Measurements from ENCODE around the gene TLCD3A.
"Not testable (repeated sequence)": the region's sequence is repeated elsewhere in the genome, so short reads cannot be mapped to it uniquely, and the experiment has no call there.

The TLCD3A gene

GRCh38 chr17:781805-782731 lies 49.7 kb downstream of the TLCD3A start, which contains the start of the genes GLOD4 and MRM3:
TSS of gene GLOD4 (minus strand) at chr17:782280. CDS start at chr17:782255, 25 bp downstream.
TSS of gene MRM3 (plus strand) at chr17:782353. CDS start at chr17:782379, 26 bp downstream.
- Histone ChIP-seq H4K20me1 (ENCODE audit: control insufficient read depth, insufficient read depth, low read depth, low read length) (0 out of 2 replicates have a peak, but pooled peaks cover 4% of the 10 kb centered on the region), H3K27me3 (ENCODE audit: control insufficient read depth, low read length) (no peaks in the 10 kb centered on the region), H3K4me2 (ENCODE audit: low read length) (peak within 1 kb of the TSS; percentile 92), H3K4me1 (ENCODE audit: control insufficient read depth, low read length) (peaks cover 27% of the 10 kb centered on the region), H3F3A (ENCODE audit: control insufficient read depth, insufficient read depth) (no peaks in the 10 kb centered on the region; the same call in 1 of the 2 replicates), H3K79me2 (ENCODE audit: control insufficient read depth, low read length) (peaks cover 88% of the 10 kb centered on the region), H3K27ac (ENCODE audit: low read depth, low read length) (peak within 1 kb of the TSS; percentile 53), H3K36me3 (ENCODE audit: control insufficient read depth, low read length) (peaks cover 48% of the 10 kb centered on the region), H3K4me3 (ENCODE audit: low read length) (peak within 1 kb of the TSS; percentile 94), H3K9me2 (replicated peaks; ENCODE audit: control insufficient read depth, low read length) (no peaks in the 10 kb centered on the region), H3K9me3 (ENCODE audit: control insufficient read depth, insufficient read depth, low read length) (no peaks in the 10 kb centered on the region)
- TF ChIP-seq CTCF (IDR thresholded peaks at IDR 0.05; ENCODE audit: low read depth, low read length, poor library complexity, severe bottlenecking), result no peak
- TF ChIP-seq EZH2phosphoT487 (IDR thresholded peaks at IDR 0.05; ENCODE audit: borderline replicate concordance, low read length), result no peak

- no peak overlapping the region for H3K27ac ChIP-seq (ENCODE audit: low read depth, low read length)
- no peaks in the 10 kb centered on the region for H3K9me3 ChIP-seq (ENCODE audit: control insufficient read depth, insufficient read depth, low read length)
- H3K36me3 ChIP-seq (ENCODE audit: control insufficient read depth, low read length), result peaks cover 47% of the 10 kb centered on the region
- H3K4me3 ChIP-seq (ENCODE audit: low read length), result peak overlapping the region; percentile 94
- no peaks in the 10 kb centered on the region for H3K9me2 ChIP-seq (replicated peaks; ENCODE audit: control insufficient read depth, low read length)
- no peaks in the 10 kb centered on the region for H3K27me3 ChIP-seq (ENCODE audit: control insufficient read depth, low read length)
- 0 out of 2 replicates have a peak, but pooled peaks cover 4% of the 10 kb centered on the region for H4K20me1 ChIP-seq (ENCODE audit: control insufficient read depth, insufficient read depth, low read depth, low read length)
- TF ChIP-seq EZH2phosphoT487 (IDR thresholded peaks at IDR 0.05; ENCODE audit: borderline replicate concordance, low read length) (no peak), CTCF (IDR thresholded peaks at IDR 0.05; ENCODE audit: low read depth, low read length, poor library complexity, severe bottlenecking) (no peak)
- peak overlapping the region; percentile 92 for H3K4me2 ChIP-seq (ENCODE audit: low read length)
- peaks cover 85% of the 10 kb centered on the region for H3K79me2 ChIP-seq (ENCODE audit: control insufficient read depth, low read length)
- H3K4me1 ChIP-seq (ENCODE audit: control insufficient read depth, low read length), result peaks cover 27% of the 10 kb centered on the region
- H3F3A ChIP-seq (ENCODE audit: control insufficient read depth, insufficient read depth), result no peaks in the 10 kb centered on the region; the same call in 1 of the 2 replicates
These were observed 51.7 kb downstream of the TLCD3A start for GRCh38 chr17:784143-784542.

DNA sequence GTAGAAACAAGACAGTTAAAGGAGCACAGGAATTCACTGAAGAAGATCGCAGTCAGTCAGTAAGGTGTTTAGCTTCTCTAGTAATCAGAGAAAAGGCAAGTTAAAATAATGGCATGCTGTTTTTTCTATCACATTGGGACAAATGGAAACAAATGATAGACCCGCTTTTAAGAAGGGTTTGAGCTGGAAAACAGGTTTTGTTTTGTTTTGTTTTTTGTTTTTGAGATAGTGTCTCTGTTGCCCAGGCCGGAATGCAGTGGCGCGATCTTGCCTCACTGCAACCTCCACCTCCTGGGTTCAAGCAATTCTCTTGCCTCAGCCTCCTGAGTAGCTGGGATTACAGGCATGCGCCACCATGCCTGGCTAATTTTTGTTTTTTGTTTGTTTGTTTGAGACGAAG lies 53.5 kb downstream of the TLCD3A start:
- H3K4me2 ChIP-seq (ENCODE audit: low read length); H3K9me2 ChIP-seq (replicated peaks; ENCODE audit: control insufficient read depth, low read length); H3K4me3 ChIP-seq (ENCODE audit: low read length); H3K27me3 ChIP-seq (ENCODE audit: control insufficient read depth, low read length); H3K27ac ChIP-seq (ENCODE audit: low read depth, low read length); H3F3A ChIP-seq (ENCODE audit: control insufficient read depth, insufficient read depth); H3K9me3 ChIP-seq (ENCODE audit: control insufficient read depth, insufficient read depth, low read length); H4K20me1 ChIP-seq (ENCODE audit: control insufficient read depth, insufficient read depth, low read depth, low read length): not testable (repeated sequence)
- Histone ChIP-seq H3K36me3 (ENCODE audit: control insufficient read depth, low read length) (peaks cover 57% of the 10 kb centered on the region), H3K79me2 (ENCODE audit: control insufficient read depth, low read length) (peaks cover 77% of the 10 kb centered on the region), H3K4me1 (ENCODE audit: control insufficient read depth, low read length) (peaks cover 26% of the 10 kb centered on the region)

Measured in DOHH2 (cell line).